Measurements from ENCODE around the gene RPEL1.
"Not testable (repeated sequence)": the region's sequence is repeated elsewhere in the genome, so short reads cannot be mapped to it uniquely, and the experiment has no call there.

Gene RPEL1

GRCh38 chr10:103224133-103224532 lies 21.6 kb upstream of the RPEL1 start:
- no peak for TF ChIP-seq CTBP1 (IDR thresholded peaks at IDR 0.05; ENCODE audit: borderline replicate concordance)
- no peak for TF ChIP-seq FOXM1 (IDR thresholded peaks at IDR 0.05; ENCODE audit: borderline replicate concordance)
- TF ChIP-seq NFRKB (IDR thresholded peaks at IDR 0.05): no peak
- no peak for TF ChIP-seq SP1 (IDR thresholded peaks at IDR 0.05)
- no peak for TF ChIP-seq FOXA1 (IDR thresholded peaks at IDR 0.05)
- TF ChIP-seq PKNOX1 (IDR thresholded peaks at IDR 0.05): no peak
- no peak for TF ChIP-seq ARNT (IDR thresholded peaks at IDR 0.05)
- no peak for TF ChIP-seq ELF4 (IDR thresholded peaks at IDR 0.05)
- no peak for TF ChIP-seq FOXK2 (IDR thresholded peaks at IDR 0.05)
- TF ChIP-seq TARDBP (IDR thresholded peaks at IDR 0.05): no peak
- TF ChIP-seq LEF1 (IDR thresholded peaks at IDR 0.05; ENCODE audit: borderline replicate concordance): no peak
- TF ChIP-seq BHLHE40 (IDR thresholded peaks at IDR 0.05; ENCODE audit: borderline replicate concordance): no peak
- TF ChIP-seq ZNF384 (IDR thresholded peaks at IDR 0.05): no peak
- no peak for TF ChIP-seq L3MBTL2 (conservative IDR thresholded peaks at IDR 0.05)
- TF ChIP-seq HDGF (IDR thresholded peaks at IDR 0.05; ENCODE audit: borderline replicate concordance): no peak
- no peak for TF ChIP-seq SUZ12 (IDR thresholded peaks at IDR 0.05)
- ChIA-PET POLR2A (no interaction called here), CTCF (no interaction called here)
- DNase-seq (ENCODE audit: extremely low spot score): no peak

GRCh38 chr10:103224721-103225120 lies 21.0 kb upstream of the RPEL1 start:
- DNase-seq (ENCODE audit: extremely low spot score); POLR2A ChIA-PET; CTCF ChIA-PET: not testable (repeated sequence)

GRCh38 chr10:103225939-103226338 lies 19.7 kb upstream of the RPEL1 start:
- TF ChIP-seq SUZ12 (IDR thresholded peaks at IDR 0.05): no peak
- TF ChIP-seq L3MBTL2 (conservative IDR thresholded peaks at IDR 0.05): no peak
- no peak for TF ChIP-seq HDGF (IDR thresholded peaks at IDR 0.05; ENCODE audit: borderline replicate concordance)
- no peak for TF ChIP-seq FOXA1 (IDR thresholded peaks at IDR 0.05)
- no peak for TF ChIP-seq ELF4 (IDR thresholded peaks at IDR 0.05)
- no peak for TF ChIP-seq CTBP1 (IDR thresholded peaks at IDR 0.05; ENCODE audit: borderline replicate concordance)
- TF ChIP-seq ZNF384 (IDR thresholded peaks at IDR 0.05): no peak
- TF ChIP-seq NFRKB (IDR thresholded peaks at IDR 0.05): no peak
- TF ChIP-seq ARNT (IDR thresholded peaks at IDR 0.05): no peak
- DNase-seq (ENCODE audit: extremely low spot score): no peak
- POLR2A ChIA-PET: no interaction called here
- CTCF ChIA-PET: no interaction called here

- POLR2A ChIA-PET: interaction anchor here (0.6 kb wide), 1 partner anchor 88 kb away, joined by 3 read pairs; no protein-coding TSS in a partner anchor
These were observed 18.3 kb upstream of the RPEL1 start for GRCh38 chr10:103227416-103227815.

GRCh38 chr10:103231047-103231551 lies 14.6 kb upstream of the RPEL1 start:
- no peak for DNase-seq (ENCODE audit: extremely low spot score)
- ChIA-PET CTCF (interaction anchor here (0.9 kb wide), 1 partner anchor 14 kb away, joined by 11 read pairs; no protein-coding TSS in a partner anchor), POLR2A (no interaction called here)
- TF ChIP-seq CTBP1 (IDR thresholded peaks at IDR 0.05; ENCODE audit: borderline replicate concordance): no peak
- no peak for TF ChIP-seq PKNOX1 (IDR thresholded peaks at IDR 0.05)
- no peak for TF ChIP-seq BHLHE40 (IDR thresholded peaks at IDR 0.05; ENCODE audit: borderline replicate concordance)
- no peak for TF ChIP-seq ARNT (IDR thresholded peaks at IDR 0.05)
- TF ChIP-seq SUZ12 (IDR thresholded peaks at IDR 0.05): no peak
- TF ChIP-seq L3MBTL2 (conservative IDR thresholded peaks at IDR 0.05): no peak
- no peak for TF ChIP-seq LEF1 (IDR thresholded peaks at IDR 0.05; ENCODE audit: borderline replicate concordance)
- no peak for TF ChIP-seq HDGF (IDR thresholded peaks at IDR 0.05; ENCODE audit: borderline replicate concordance)
- no peak for TF ChIP-seq ELF4 (IDR thresholded peaks at IDR 0.05)
- TF ChIP-seq FOXM1 (IDR thresholded peaks at IDR 0.05; ENCODE audit: borderline replicate concordance): no peak
- TF ChIP-seq FOXK2 (IDR thresholded peaks at IDR 0.05): no peak
- no peak for TF ChIP-seq ZNF384 (IDR thresholded peaks at IDR 0.05)

More at GRCh38 chr10:103227416-103227815, 18.3 kb upstream of the RPEL1 start:
- no peak for DNase-seq (ENCODE audit: extremely low spot score)
- CTCF ChIA-PET: interaction anchor here (1.1 kb wide), 1 partner anchor 17 kb away, joined by 4 read pairs; no protein-coding TSS in a partner anchor
- TF ChIP-seq ZNF384 (IDR thresholded peaks at IDR 0.05) (no peak), NFRKB (IDR thresholded peaks at IDR 0.05) (no peak), SP1 (IDR thresholded peaks at IDR 0.05) (no peak), HDGF (IDR thresholded peaks at IDR 0.05; ENCODE audit: borderline replicate concordance) (no peak), FOXK2 (IDR thresholded peaks at IDR 0.05) (no peak), PKNOX1 (IDR thresholded peaks at IDR 0.05) (no peak), CTBP1 (IDR thresholded peaks at IDR 0.05; ENCODE audit: borderline replicate concordance) (no peak), L3MBTL2 (conservative IDR thresholded peaks at IDR 0.05) (no peak), LEF1 (IDR thresholded peaks at IDR 0.05; ENCODE audit: borderline replicate concordance) (no peak)

GRCh38 chr10:103232131-103232673 lies 13.5 kb upstream of the RPEL1 start:
- ChIA-PET CTCF (no interaction called here), POLR2A (no interaction called here)
- DNase-seq (ENCODE audit: extremely low spot score): no peak
- TF ChIP-seq FOXK2 (IDR thresholded peaks at IDR 0.05) (no peak), SUZ12 (IDR thresholded peaks at IDR 0.05) (no peak), HDGF (IDR thresholded peaks at IDR 0.05; ENCODE audit: borderline replicate concordance) (no peak), TARDBP (IDR thresholded peaks at IDR 0.05) (no peak)
